ENCODE data around the gene TNIK.

- TF ChIP-seq RAD21 (IDR thresholded peaks at IDR 0.05; ENCODE audit: low read length): no peak
- no peak for TF ChIP-seq CTCF (conservative IDR thresholded peaks at IDR 0.05; ENCODE audit: low read depth, low read length)
- no peak for TF ChIP-seq RCOR1 (IDR thresholded peaks at IDR 0.05; ENCODE audit: insufficient replicate concordance, low read length)
- TF ChIP-seq POLR2A (IDR thresholded peaks at IDR 0.05; ENCODE audit: low read depth, low read length): no peak
- no peak for TF ChIP-seq RFX5 (IDR thresholded peaks at IDR 0.05; ENCODE audit: low read depth, low read length)
- TF ChIP-seq SMC3 (IDR thresholded peaks at IDR 0.05; ENCODE audit: low read depth, low read length): no peak
- no peak for TF ChIP-seq CHD1 (IDR thresholded peaks at IDR 0.05; ENCODE audit: low read depth, low read length)
Observed at GRCh38 chr3:171432548-171432947, 27.7 kb downstream of the TNIK start.

Measured in IMR-90 (cell line).